Loucy (cell line): Measurements from ENCODE around the gene ATOSA.

Experiments used
- H2AFZ ChIP-seq: fragments of 200-600 bp; sonication (generic); 2 replicates; pipeline ENCODE4 v1.6.0; 2016; ENCODE audit warnings: antibody characterized with exemption, mild to moderate bottlenecking, low read length, moderate library complexity
- H3F3A ChIP-seq: fragments of 200-600 bp; 2 replicates; pipeline ENCODE4 v1.6.0; 2016; ENCODE audit warnings: antibody characterized with exemption, low read depth, mild to moderate bottlenecking
- H3K27me3 ChIP-seq: fragments of 200-600 bp; sonication (generic); 2 replicates; pipeline ENCODE4 v1.6.1; 2014; ENCODE audit warnings: low read length, mild to moderate bottlenecking; ENCODE audit not compliant: insufficient read depth, poor library complexity, severe bottlenecking
- H3K36me3 ChIP-seq: fragments of 200-600 bp; sonication (generic); 2 replicates; pipeline ENCODE4 v1.6.1; 2016; ENCODE audit warnings: low read length; ENCODE audit not compliant: insufficient read depth
- H3K4me1 ChIP-seq: fragments of 200-600 bp; sonication (generic); 2 replicates; pipeline ENCODE4 v1.5.1; 2014; ENCODE audit warnings: low read length, mild to moderate bottlenecking; ENCODE audit not compliant: insufficient read depth, poor library complexity, severe bottlenecking
- H3K4me2 ChIP-seq: fragments of 200-600 bp; sonication (generic); 2 replicates; pipeline ENCODE4 v1.6.0; 2014; ENCODE audit warnings: antibody characterized with exemption, low read length, low read depth, mild to moderate bottlenecking; ENCODE audit not compliant: poor library complexity, severe bottlenecking
- H3K4me3 ChIP-seq: fragments of 200-600 bp; sonication (generic); 2 replicates; pipeline ENCODE4 v1.5.1; 2014; ENCODE audit warnings: low read length, mild to moderate bottlenecking, mixed read lengths; ENCODE audit not compliant: poor library complexity, severe bottlenecking
- H3K79me2 ChIP-seq: fragments of 200-600 bp; sonication (generic); 2 replicates; pipeline ENCODE4 v1.6.1; 2014; ENCODE audit warnings: low read length; ENCODE audit not compliant: insufficient read depth
- H3K9ac ChIP-seq: fragments of 200-600 bp; sonication (generic); 2 replicates; pipeline ENCODE4 v1.6.0; 2014; ENCODE audit warnings: mild to moderate bottlenecking, low read depth, low read length, moderate library complexity; ENCODE audit not compliant: poor library complexity, severe bottlenecking
- H3K9me2 ChIP-seq: fragments of 200-600 bp; sonication (generic); replicated peaks from 2 replicates; pipeline ENCODE4 v1.6.1; 2016; ENCODE audit warnings: low read depth, low read length, mixed read lengths
- H3K9me3 ChIP-seq: fragments of 200-600 bp; sonication (generic); 2 replicates; pipeline ENCODE4 v1.6.1; 2014; ENCODE audit warnings: mild to moderate bottlenecking, antibody characterized with exemption, low read length, low read depth; ENCODE audit not compliant: insufficient read depth
- H4K20me1 ChIP-seq: fragments of 200-600 bp; sonication (generic); 2 replicates; pipeline ENCODE4 v1.6.0; 2014; ENCODE audit warnings: antibody characterized with exemption, low read length, mild to moderate bottlenecking; ENCODE audit not compliant: insufficient read depth, poor library complexity, severe bottlenecking
- CTCF ChIP-seq: fragments of 200-600 bp; sonication (generic); conservative IDR thresholded peaks from 2 replicates; pipeline ENCODE4 v1.5.1; 2014; ENCODE audit warnings: mild to moderate bottlenecking, antibody characterized with exemption, low read length
- EZH2phosphoT487 ChIP-seq: fragments of 200-600 bp; IDR thresholded peaks from 2 replicates; pipeline ENCODE4 v1.6.1; 2018; ENCODE audit warnings: antibody characterized with exemption, mild to moderate bottlenecking, moderate library complexity, borderline replicate concordance

The ATOSA gene

GRCh38 chr15:52645916-52646315 lies 33.3 kb downstream of the ATOSA start:
- Histone ChIP-seq H2AFZ (no peak overlapping the region), H3K27me3 (no peaks in the 10 kb centered on the region), H3K4me1 (peaks cover 41% of the 10 kb centered on the region), H4K20me1 (peaks cover 4% of the 10 kb centered on the region), H3K79me2 (peaks cover 17% of the 10 kb centered on the region; the same call in 1 of the 2 replicates), H3K9me2 (no peaks in the 10 kb centered on the region), H3K36me3 (no peaks in the 10 kb centered on the region), H3F3A (no peaks in the 10 kb centered on the region), H3K9me3 (no peaks in the 10 kb centered on the region), H3K4me2 (no peak overlapping the region), H3K9ac (no peak overlapping the region), H3K4me3 (no peak overlapping the region)
- TF ChIP-seq EZH2phosphoT487: no peak
- TF ChIP-seq CTCF: no peak

- H3F3A ChIP-seq: no peaks in the 10 kb centered on the region
- 0 out of 2 replicates have a peak, but pooled peaks cover 4% of the 10 kb centered on the region for H3K79me2 ChIP-seq
- no peak overlapping the region for H3K9ac ChIP-seq
- no peak overlapping the region for H2AFZ ChIP-seq
- no peaks in the 10 kb centered on the region for H4K20me1 ChIP-seq
- H3K27me3 ChIP-seq: no peaks in the 10 kb centered on the region
- H3K9me2 ChIP-seq: no peaks in the 10 kb centered on the region
- H3K4me2 ChIP-seq: no peak overlapping the region
- H3K4me1 ChIP-seq: peaks cover 18% of the 10 kb centered on the region
- TF ChIP-seq EZH2phosphoT487 (no peak), CTCF (no peak)
- H3K9me3 ChIP-seq: no peaks in the 10 kb centered on the region
- no peak overlapping the region for H3K4me3 ChIP-seq
- H3K36me3 ChIP-seq: no peaks in the 10 kb centered on the region
Measured at GRCh38 chr15:52642386-52643361, 36.5 kb downstream of the ATOSA start.

- no peak overlapping the region for H3K4me2 ChIP-seq
- H4K20me1 ChIP-seq: no peaks in the 10 kb centered on the region
- H3K9me2 ChIP-seq: no peaks in the 10 kb centered on the region
- H3K79me2 ChIP-seq: no peaks in the 10 kb centered on the region
- no peak overlapping the region for H3K9ac ChIP-seq
- H3K27me3 ChIP-seq: no peaks in the 10 kb centered on the region
- H3F3A ChIP-seq: no peaks in the 10 kb centered on the region
- no peak overlapping the region for H2AFZ ChIP-seq
- no peak overlapping the region for H3K4me3 ChIP-seq
- peaks cover 3% of the 10 kb centered on the region for H3K4me1 ChIP-seq
- TF ChIP-seq EZH2phosphoT487: no peak
- no peak for TF ChIP-seq CTCF
- no peaks in the 10 kb centered on the region for H3K36me3 ChIP-seq
- no peaks in the 10 kb centered on the region for H3K9me3 ChIP-seq
Measured at GRCh38 chr15:52636459-52636858, 42.7 kb downstream of the ATOSA start.
